Measurements from ENCODE around the gene ALDH1A1. TPM values are rescaled to one million over a fixed set of nuclear protein-coding genes. Genes with fewer than 3 reads are reported as not detected.

ALDH1A1 gene
- polyA plus RNA-seq, 1 of the 3 experiments (the other 2 are of a cell fraction), result 0.03 TPM

DNA sequence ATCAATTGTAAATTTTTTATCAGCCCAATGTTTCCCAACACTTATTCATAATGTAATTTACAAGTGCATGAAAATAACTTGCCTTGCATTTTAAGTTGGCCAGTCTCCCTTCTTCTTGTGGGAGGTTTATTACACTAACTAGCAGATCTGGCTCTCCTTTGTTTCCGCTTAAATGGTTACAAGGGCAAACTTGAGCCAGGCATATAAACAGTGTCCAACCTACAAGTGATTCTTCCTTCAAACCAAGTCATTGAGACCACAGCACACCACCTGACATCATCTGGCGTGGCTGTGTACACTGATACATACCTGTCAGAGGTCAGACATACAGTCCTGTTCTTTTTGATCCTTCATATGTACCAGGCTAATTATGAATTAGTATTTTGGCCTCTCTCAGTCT lies 80.1 kb downstream of the ALDH1A1 start:
- no peak overlapping the region for H3K4me3 ChIP-seq (ENCODE audit: low read depth in 2 of 2, low read length in 1 of 2)
- ChIA-PET POLR2A (no interaction called here), CTCF (interaction anchor here (0.6 to 1.0 kb wide), 2 partner anchors 39 to 150 kb away, joined by 3 read pairs; no protein-coding TSS in a partner anchor)
- no peaks in the 10 kb centered on the region for H3K9me2 ChIP-seq
- H3K27ac ChIP-seq (ENCODE audit: low read depth in 2 of 2, low read length in 1 of 2), result no peak overlapping the region
- H3F3A ChIP-seq (replicated peaks; ENCODE audit: insufficient read depth), result no peaks in the 10 kb centered on the region
- WGBS (ENCODE audit: low lambda C conversion rate), result 3% methylated on average over 2 of the region's 2 CpGs
- H3K36me3 ChIP-seq (replicated peaks in 1 of 2; ENCODE audit: control insufficient read depth in 1 of 2, insufficient read depth in 2 of 2, low read length in 1 of 2), result no peaks in the 10 kb centered on the region
- no peaks in the 10 kb centered on the region for H3K4me1 ChIP-seq (ENCODE audit: control insufficient read depth in 1 of 2, insufficient read depth in 2 of 2, low read depth in 1 of 2, low read length in 1 of 2)
- no peaks in the 10 kb centered on the region for H4K20me1 ChIP-seq (ENCODE audit: insufficient read depth)
- no peak overlapping the region for H2AFZ ChIP-seq (ENCODE audit: low read depth)
- H3K79me2 ChIP-seq (ENCODE audit: insufficient read depth), result no peaks in the 10 kb centered on the region
- H3K9me3 ChIP-seq, result no peaks in the 10 kb centered on the region
- no peak overlapping the region for H3K9ac ChIP-seq
- TF ChIP-seq MEF2A (IDR thresholded peaks at IDR 0.05; ENCODE audit: borderline replicate concordance, low read depth) (no peak), ZBTB33 (IDR thresholded peaks at IDR 0.05; ENCODE audit: borderline replicate concordance, low read depth) (no peak), EP300 (IDR thresholded peaks at IDR 0.05; ENCODE audit: borderline replicate concordance in 1 of 2, low read depth in 1 of 2, low read length in 1 of 2) (no peak), USF1 (IDR thresholded peaks at IDR 0.05; ENCODE audit: borderline replicate concordance, low read depth) (no peak), JUND (IDR thresholded peaks at IDR 0.05) (no peak), MXI1 (IDR thresholded peaks at IDR 0.05; ENCODE audit: low read depth, low read length) (no peak), FOXM1 (IDR thresholded peaks at IDR 0.05; ENCODE audit: low read depth) (no peak), POLR2AphosphoS5 (IDR thresholded peaks at IDR 0.05; ENCODE audit: low read depth, low read length) (no peak), FOXJ3 (CRISPR knock-in tag; IDR thresholded peaks at IDR 0.05) (no peak), TEAD4 (IDR thresholded peaks at IDR 0.05; ENCODE audit: borderline replicate concordance, insufficient read depth) (no peak), SIN3A (IDR thresholded peaks at IDR 0.05; ENCODE audit: borderline replicate concordance, low read depth, low read length) (no peak), EZH2phosphoT487 (IDR thresholded peaks at IDR 0.05; ENCODE audit: borderline replicate concordance, low read depth) (no peak), USF2 (IDR thresholded peaks at IDR 0.05; ENCODE audit: borderline replicate concordance, low read depth, low read length) (no peak), SMC3 (IDR thresholded peaks at IDR 0.05; ENCODE audit: low read depth, low read length) (no peak), RXRA (IDR thresholded peaks at IDR 0.05; ENCODE audit: borderline replicate concordance, low read depth) (no peak), GATA2 (CRISPR knock-in tag; IDR thresholded peaks at IDR 0.05) (no peak)
- TF ChIP-seq, protein P1, sequence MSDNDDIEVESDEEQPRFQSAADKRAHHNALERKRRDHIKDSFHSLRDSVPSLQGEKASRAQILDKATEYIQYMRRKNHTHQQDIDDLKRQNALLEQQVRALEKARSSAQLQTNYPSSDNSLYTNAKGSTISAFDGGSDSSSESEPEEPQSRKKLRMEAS (IDR thresholded peaks at IDR 0.05; ENCODE audit: low read depth), result no peak
- TF ChIP-seq, protein P2, sequence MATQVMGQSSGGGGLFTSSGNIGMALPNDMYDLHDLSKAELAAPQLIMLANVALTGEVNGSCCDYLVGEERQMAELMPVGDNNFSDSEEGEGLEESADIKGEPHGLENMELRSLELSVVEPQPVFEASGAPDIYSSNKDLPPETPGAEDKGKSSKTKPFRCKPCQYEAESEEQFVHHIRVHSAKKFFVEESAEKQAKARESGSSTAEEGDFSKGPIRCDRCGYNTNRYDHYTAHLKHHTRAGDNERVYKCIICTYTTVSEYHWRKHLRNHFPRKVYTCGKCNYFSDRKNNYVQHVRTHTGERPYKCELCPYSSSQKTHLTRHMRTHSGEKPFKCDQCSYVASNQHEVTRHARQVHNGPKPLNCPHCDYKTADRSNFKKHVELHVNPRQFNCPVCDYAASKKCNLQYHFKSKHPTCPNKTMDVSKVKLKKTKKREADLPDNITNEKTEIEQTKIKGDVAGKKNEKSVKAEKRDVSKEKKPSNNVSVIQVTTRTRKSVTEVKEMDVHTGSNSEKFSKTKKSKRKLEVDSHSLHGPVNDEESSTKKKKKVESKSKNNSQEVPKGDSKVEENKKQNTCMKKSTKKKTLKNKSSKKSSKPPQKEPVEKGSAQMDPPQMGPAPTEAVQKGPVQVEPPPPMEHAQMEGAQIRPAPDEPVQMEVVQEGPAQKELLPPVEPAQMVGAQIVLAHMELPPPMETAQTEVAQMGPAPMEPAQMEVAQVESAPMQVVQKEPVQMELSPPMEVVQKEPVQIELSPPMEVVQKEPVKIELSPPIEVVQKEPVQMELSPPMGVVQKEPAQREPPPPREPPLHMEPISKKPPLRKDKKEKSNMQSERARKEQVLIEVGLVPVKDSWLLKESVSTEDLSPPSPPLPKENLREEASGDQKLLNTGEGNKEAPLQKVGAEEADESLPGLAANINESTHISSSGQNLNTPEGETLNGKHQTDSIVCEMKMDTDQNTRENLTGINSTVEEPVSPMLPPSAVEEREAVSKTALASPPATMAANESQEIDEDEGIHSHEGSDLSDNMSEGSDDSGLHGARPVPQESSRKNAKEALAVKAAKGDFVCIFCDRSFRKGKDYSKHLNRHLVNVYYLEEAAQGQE (IDR thresholded peaks at IDR 0.05; ENCODE audit: low read depth, low read length), result no peak
- TF ChIP-seq, protein P3, sequence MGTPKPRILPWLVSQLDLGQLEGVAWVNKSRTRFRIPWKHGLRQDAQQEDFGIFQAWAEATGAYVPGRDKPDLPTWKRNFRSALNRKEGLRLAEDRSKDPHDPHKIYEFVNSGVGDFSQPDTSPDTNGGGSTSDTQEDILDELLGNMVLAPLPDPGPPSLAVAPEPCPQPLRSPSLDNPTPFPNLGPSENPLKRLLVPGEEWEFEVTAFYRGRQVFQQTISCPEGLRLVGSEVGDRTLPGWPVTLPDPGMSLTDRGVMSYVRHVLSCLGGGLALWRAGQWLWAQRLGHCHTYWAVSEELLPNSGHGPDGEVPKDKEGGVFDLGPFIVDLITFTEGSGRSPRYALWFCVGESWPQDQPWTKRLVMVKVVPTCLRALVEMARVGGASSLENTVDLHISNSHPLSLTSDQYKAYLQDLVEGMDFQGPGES (IDR thresholded peaks at IDR 0.05; ENCODE audit: low read depth, low read length), result no peak
- peaks cover 22% of the 10 kb centered on the region; the same call in 1 of the 2 replicates for H3K27me3 ChIP-seq (ENCODE audit: insufficient read depth)
- DNase-seq, result no peak
- no peak overlapping the region for H3K4me2 ChIP-seq
